Cardiac fibroblast (primary cell): ENCODE data around the gene SSH2.

Experiments
- DNase-seq, 2 donors: peaks; one replicate each; pipeline versions ENCODE4 v3.0.0 to v3.0.0-alpha.2; 2010; ENCODE audit warnings: low read depth in 2 of 2
- H3K4me3 ChIP-seq, 2 donors: replicated peaks in 1 of 2; 1 replicate in 1 of 2; 2 replicates in 1 of 2; pipeline ENCODE4 v1.5.1; 2011; ENCODE audit warnings: low read depth in 2 of 2, low read length in 2 of 2, mild to moderate bottlenecking in 2 of 2, moderate library complexity in 1 of 2
- TF ChIP-seq, protein P1 (sequence below): IDR thresholded peaks from one replicate; pipeline ENCODE4 v1.5.1; 2011; ENCODE audit warnings: low read depth, mild to moderate bottlenecking, low read length, inconsistent platforms

The SSH2 gene

DNA sequence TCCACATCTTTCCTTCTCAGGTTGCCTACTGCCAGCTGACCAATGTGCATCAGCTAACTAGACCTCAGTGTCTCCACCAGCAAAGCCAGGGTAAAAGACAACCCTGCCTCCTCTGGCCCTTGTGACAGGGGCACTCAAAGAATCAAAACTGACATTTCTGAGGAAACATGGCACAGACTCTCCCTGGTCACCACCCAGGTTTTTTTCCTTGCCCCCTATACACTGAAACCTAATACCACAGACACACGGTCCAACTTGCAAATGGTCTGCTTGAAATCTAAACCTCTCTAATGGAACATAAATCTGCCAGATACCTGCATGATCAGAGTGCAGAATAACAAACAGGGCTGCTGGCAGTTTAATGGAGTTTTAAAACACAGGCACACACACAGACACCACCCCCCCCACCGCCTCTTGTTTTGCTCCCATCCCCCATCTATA is 287.8 kb downstream of the SSH2 start:
- DNase-seq, result no peak
- no peak overlapping the region for H3K4me3 ChIP-seq
- TF ChIP-seq, protein P1, sequence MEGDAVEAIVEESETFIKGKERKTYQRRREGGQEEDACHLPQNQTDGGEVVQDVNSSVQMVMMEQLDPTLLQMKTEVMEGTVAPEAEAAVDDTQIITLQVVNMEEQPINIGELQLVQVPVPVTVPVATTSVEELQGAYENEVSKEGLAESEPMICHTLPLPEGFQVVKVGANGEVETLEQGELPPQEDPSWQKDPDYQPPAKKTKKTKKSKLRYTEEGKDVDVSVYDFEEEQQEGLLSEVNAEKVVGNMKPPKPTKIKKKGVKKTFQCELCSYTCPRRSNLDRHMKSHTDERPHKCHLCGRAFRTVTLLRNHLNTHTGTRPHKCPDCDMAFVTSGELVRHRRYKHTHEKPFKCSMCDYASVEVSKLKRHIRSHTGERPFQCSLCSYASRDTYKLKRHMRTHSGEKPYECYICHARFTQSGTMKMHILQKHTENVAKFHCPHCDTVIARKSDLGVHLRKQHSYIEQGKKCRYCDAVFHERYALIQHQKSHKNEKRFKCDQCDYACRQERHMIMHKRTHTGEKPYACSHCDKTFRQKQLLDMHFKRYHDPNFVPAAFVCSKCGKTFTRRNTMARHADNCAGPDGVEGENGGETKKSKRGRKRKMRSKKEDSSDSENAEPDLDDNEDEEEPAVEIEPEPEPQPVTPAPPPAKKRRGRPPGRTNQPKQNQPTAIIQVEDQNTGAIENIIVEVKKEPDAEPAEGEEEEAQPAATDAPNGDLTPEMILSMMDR, result no peak

DNA sequence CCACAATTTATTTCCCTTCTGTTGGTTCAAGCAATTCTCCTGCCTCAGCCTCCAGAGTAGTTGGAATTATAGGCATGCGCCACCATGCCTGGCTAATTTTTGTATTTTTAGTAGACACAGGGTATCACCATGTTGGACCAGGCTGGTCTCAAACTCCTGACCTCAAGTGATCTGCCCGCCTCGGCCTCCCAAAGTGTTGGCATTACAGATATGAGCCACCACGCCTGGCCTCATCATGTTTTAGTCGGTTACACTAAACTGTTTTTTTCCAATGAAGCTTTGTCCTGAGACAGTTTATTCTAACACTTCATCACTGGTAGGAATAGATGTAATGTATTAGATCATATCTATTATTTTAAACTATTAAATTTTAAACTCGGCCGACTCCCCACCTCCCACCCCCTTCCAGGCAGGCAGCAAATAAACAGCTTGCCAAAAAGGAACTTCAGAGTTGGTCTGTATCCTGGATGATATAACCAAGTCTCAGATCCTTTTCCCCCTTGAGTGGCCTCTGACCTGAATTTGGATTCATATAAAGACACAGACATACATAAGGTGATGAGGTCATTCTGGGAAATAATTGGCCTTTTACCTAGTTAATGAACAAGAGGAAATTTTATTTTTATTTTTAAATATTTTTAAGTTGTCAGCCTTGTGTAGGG is 288.9 kb downstream of the SSH2 start:
- TF ChIP-seq, protein P1, result no peak
- DNase-seq, result peak in 1 of 2 donors; percentile 31

DNA sequence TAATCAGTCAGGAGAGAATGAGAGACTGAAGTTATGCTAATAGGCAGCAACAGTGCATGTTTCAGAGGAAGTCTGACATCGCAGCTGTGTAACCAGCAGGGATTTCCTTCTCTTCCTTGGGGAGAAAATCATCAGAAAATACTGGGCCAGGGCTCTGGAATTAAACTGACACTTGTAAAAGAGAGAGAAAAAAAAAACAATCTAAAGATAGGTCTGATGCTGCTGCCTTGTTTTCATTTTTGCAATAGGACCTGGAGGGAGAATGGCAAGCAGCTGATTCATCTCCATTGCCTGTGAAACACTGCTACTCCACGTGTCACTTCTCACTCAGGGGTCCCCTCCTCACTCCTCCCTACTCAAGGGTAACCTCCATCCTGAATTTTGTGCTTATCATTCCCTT is 289.6 kb downstream of the SSH2 start:
- H3K4me3 ChIP-seq, result no peak overlapping the region
- TF ChIP-seq, protein P1, result no peak
- peak; percentile 64 to 81 for DNase-seq

More for the DNA sequence above, 288.9 kb downstream of the SSH2 start:
- H3K4me3 ChIP-seq, result no peak overlapping the region

DNA sequence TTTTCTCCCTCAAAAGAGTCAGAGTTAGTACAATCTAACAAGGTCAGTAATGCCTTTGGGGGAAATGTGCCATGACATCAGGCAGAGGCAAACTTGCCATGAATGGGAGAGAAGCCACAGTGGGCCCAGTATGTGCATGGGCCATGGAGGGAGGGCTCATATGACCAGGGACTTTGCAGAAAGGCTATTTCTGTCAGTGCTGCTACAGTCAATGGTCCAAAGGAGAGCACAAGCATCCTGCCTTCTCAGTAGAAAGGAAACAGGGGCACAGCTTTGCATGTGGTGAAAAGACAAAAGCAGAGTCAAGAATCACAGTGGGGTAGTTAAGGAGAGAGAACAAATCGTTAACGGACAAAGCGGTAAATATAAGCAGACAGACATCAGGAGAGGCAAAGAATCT is 296.1 kb downstream of the SSH2 start:
- TF ChIP-seq, protein P1, result no peak
- DNase-seq, result no peak
- no peak overlapping the region for H3K4me3 ChIP-seq

DNA sequence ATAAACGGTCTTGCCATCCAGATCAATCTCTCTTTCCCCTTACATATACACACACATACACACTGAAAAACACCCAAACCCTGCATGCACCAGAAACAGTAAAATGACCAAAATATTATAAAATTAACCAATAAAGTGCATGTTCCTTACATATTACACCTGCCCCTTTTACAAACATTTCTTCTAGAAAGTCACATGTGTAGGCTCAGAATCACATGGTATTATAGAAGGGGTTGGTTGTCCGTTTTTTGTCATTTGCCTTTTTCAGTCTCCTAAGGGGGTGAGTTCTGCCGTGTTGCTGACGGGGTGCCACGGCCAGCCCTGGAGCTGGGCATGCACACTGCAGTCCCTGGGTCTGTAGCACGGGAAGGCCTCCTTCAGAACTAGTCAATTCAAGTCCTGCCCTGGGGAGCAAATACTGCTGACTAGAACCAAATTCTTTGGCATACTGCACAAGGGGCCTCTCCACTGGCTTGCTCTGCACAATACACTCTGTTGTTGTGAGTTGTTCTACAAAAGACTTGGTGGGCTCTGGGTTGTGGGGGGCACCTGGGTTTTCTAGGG is 299.3 kb downstream of the SSH2 start:
- TF ChIP-seq, protein P1, result no peak
- no peak overlapping the region for H3K4me3 ChIP-seq

DNA sequence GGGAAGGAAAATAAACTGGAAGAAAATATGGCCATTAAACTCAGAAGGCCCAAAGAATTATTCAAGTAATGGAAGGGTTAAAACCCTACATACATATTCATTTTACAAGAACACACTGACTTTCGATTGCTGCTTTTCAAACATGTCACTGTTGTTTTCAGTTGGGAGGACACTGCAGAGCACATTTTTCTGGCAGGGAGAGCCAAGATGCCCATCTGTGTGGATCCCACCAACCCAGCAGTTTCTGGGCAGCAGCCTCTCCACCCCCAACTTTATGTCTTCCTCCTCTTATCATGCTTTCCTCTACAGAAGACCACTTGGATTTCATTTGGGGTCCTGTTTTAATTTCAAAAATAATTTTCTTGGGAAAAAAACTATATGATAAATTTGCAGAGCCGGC is 300.2 kb downstream of the SSH2 start:
- H3K4me3 ChIP-seq, result no peak overlapping the region
- TF ChIP-seq, protein P1, result no peak
- no peak for DNase-seq

More for the DNA sequence above, 299.3 kb downstream of the SSH2 start:
- DNase-seq, result no peak

DNA sequence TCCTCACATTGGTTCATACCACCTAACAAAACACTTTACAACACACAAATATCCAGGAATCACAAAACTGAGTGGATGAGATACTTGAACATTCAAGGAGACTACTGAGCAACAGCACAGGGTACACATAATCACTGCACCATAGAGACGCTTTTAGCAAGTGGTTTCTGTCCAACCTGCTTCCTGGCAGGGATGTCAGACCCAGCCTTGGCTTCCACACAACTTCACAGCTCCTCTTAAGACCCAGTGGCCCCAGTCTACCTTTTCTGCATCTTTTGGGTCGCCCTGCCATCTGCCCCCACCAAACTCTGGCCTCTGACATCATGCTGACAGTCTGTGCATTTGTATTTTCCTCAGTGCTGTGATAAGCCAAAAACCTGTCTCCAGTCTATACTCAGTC is 301.4 kb downstream of the SSH2 start:
- H3K4me3 ChIP-seq, result no peak overlapping the region
- DNase-seq, result no peak
- TF ChIP-seq, protein P1, result no peak
